GM10266 (cell line): ENCODE data around the gene CASP7.

Experiments used
- DNase-seq: peaks from one replicate; pipeline ENCODE4 v3.0.0; 2012; ENCODE audit errors: extremely low spot score
- CTCF ChIP-seq: IDR thresholded peaks from 2 replicates; pipeline ENCODE4 v1.5.1; 2012; ENCODE audit warnings: mild to moderate bottlenecking, low read depth; ENCODE audit not compliant: control insufficient read depth, insufficient read depth; ENCODE audit errors: missing control alignments

The CASP7 gene

GRCh38 chr10:113711142-113711541, 31.4 kb downstream of the CASP7 start:
- no peak for TF ChIP-seq CTCF
- DNase-seq: no peak

GRCh38 chr10:113712024-113712423, 32.3 kb downstream of the CASP7 start:
- no peak for TF ChIP-seq CTCF
- no peak for DNase-seq

- DNase-seq: no peak
- no peak for TF ChIP-seq CTCF
Measured at GRCh38 chr10:113712755-113713639, 33.3 kb downstream of the CASP7 start.

GRCh38 chr10:113713640-113713982, 33.9 kb downstream of the CASP7 start:
- TF ChIP-seq CTCF: no peak
- no peak for DNase-seq

- no peak for TF ChIP-seq CTCF
- no peak for DNase-seq
Measured at GRCh38 chr10:113716109-113716910, 36.6 kb downstream of the CASP7 start.

GRCh38 chr10:113718969-113719822, 39.5 kb downstream of the CASP7 start:
- DNase-seq: no peak
- TF ChIP-seq CTCF: no peak
